GM12878 (cell line): ENCODE results near the gene PHC2. TPM values are rescaled to one million over a fixed set of nuclear protein-coding genes. Genes with fewer than 3 reads are reported as not detected.

Experiments used
- ATAC-seq: fragments of 200-7000 bp; cut with Tn5 transposase; 3 replicates; pipeline ENCODE4 v1.9.1; 2020; ENCODE audit warnings: mild to moderate bottlenecking, moderate library complexity
- BruUV-seq: library from RNA; stranded (reverse); fragments of 400-500 nt; replicated peaks from 2 replicates; lab custom pipeline; 2021; lab: Mats Ljungman, UMichigan
- CTCF ChIA-PET: fragments of 300-600 bp; sonication (Branson Sonifier 250); formaldehyde crosslinking; extraction: SDS; loops from one replicate; lab custom pipeline; 2021; ENCODE audit warnings: inconsistent platforms; lab: Yijun Ruan, JAX
- POLR2A ChIA-PET: fragments of 350-600 bp; formaldehyde crosslinking; extraction: SDS; loops from one replicate; lab custom pipeline; 2021; ENCODE audit warnings: inconsistent platforms; lab: Charles Lee
- RAD21 ChIA-PET: fragments of 300-600 bp; sonication (Branson Sonifier 250); formaldehyde crosslinking; loops from one replicate; lab custom pipeline; 2023; ENCODE audit warnings: antibody characterized with exemption; ENCODE audit not compliant: unreplicated experiment; lab: Charles Lee
- SMC1A ChIA-PET: fragments of 300-600 bp; sonication (Branson Sonifier 250); formaldehyde crosslinking; loops from one replicate; lab custom pipeline; 2023; ENCODE audit not compliant: unreplicated experiment, uncharacterized antibody; lab: Charles Lee
- DNase-seq: peaks from one replicate; pipeline ENCODE4 v3.0.0-alpha.2; 2011; ENCODE audit warnings: low read depth, low spot score
- FAIRE-seq: peaks from 3 replicates; lab custom pipeline; 2011; peaks lifted over from hg19 to GRCh38; lab: Jason Lieb, UNC
- H2AFZ ChIP-seq: 2 replicates; pipeline ENCODE4 v1.6.0; 2011; ENCODE audit warnings: low read depth, low read length, control low read depth; ENCODE audit not compliant: control insufficient read depth
- H3K27ac ChIP-seq: 2 replicates; pipeline ENCODE4 v1.5.1; 2011; ENCODE audit warnings: control low read depth; ENCODE audit not compliant: control insufficient read depth, insufficient read depth
- H3K27me3 ChIP-seq, 2 experiments: replicated peaks in 1 of 2; 2 replicates each; pipeline versions ENCODE4 v1.6.0 to v1.6.1; 2011; ENCODE audit warnings: low read length in 1 of 2; ENCODE audit not compliant: control insufficient read depth in 2 of 2, insufficient read depth in 2 of 2
- H3K36me3 ChIP-seq, 2 experiments: 2 replicates each; pipeline ENCODE4 v1.5.1; 2011; ENCODE audit warnings: low read length in 1 of 2; ENCODE audit not compliant: control insufficient read depth in 2 of 2, insufficient read depth in 2 of 2
- H3K4me1 ChIP-seq: 2 replicates; pipeline ENCODE4 v1.6.1; 2011; ENCODE audit warnings: mild to moderate bottlenecking, low read length, moderate library complexity, mixed read lengths; ENCODE audit not compliant: control insufficient read depth, insufficient read depth
- H3K4me2 ChIP-seq: 2 replicates; pipeline ENCODE4 v1.6.0; 2011; ENCODE audit warnings: control low read depth; ENCODE audit not compliant: control insufficient read depth, insufficient read depth
- H3K4me3 ChIP-seq: fragments of 200-600 bp; sonication (generic); 2 replicates; pipeline ENCODE4 v1.5.1; 2016
- H3K79me2 ChIP-seq: 2 replicates; pipeline ENCODE4 v1.6.0; 2011; ENCODE audit warnings: low read length; ENCODE audit not compliant: control insufficient read depth, insufficient read depth
- H3K9ac ChIP-seq: 2 replicates; pipeline ENCODE4 v1.8.0; 2011; ENCODE audit warnings: low read length, control low read depth, mixed read lengths; ENCODE audit not compliant: control insufficient read depth, insufficient read depth
- H3K9me3 ChIP-seq: replicated peaks from 3 replicates; pipeline ENCODE4 v1.5.1; 2011; ENCODE audit warnings: mild to moderate bottlenecking, low read length; ENCODE audit not compliant: control insufficient read depth, insufficient read depth
- H4K20me1 ChIP-seq: 2 replicates; pipeline ENCODE4 v1.6.0; 2011; ENCODE audit not compliant: control insufficient read depth, insufficient read depth
- CREB1 ChIP-seq: IDR thresholded peaks from 2 replicates; pipeline ENCODE4 v1.6.1; 2012; ENCODE audit warnings: low read depth, mild to moderate bottlenecking, inconsistent platforms
- RB1 ChIP-seq: fragments of 450-650 bp; formaldehyde crosslinking; IDR thresholded peaks from 2 replicates; pipeline ENCODE4 v1.6.1; 2017; ENCODE audit warnings: mild to moderate bottlenecking, borderline replicate concordance
- RELB ChIP-seq: fragments of 450-650 bp; IDR thresholded peaks from 2 replicates; pipeline ENCODE4 v1.6.1; 2017; ENCODE audit warnings: low read depth, mild to moderate bottlenecking, moderate library complexity
- WGBS: methylation state at CpG from one replicate; pipeline ENCODE4 v1.1.6; 2016; ENCODE audit warnings: low lambda C conversion rate; ENCODE audit not compliant: insufficient replicate concordance, insufficient coverage; ENCODE audit errors: missing lambda C conversion rate; 5-methylcytosine and 5-hydroxymethylcytosine counted together
- in situ Hi-C: fragments of 300-500 bp; cut with MboI; formaldehyde crosslinking; loops from 9 replicates; pipeline ENCODE4 v1.14.3; 2018; ENCODE audit warnings: mixed read lengths
- intact Hi-C: fragments of 100-400 bp; cut with micrococcal nuclease; formaldehyde crosslinking; loops from one replicate; pipeline ENCODE4 v1.14.2; 2022; ENCODE audit not compliant: unreplicated experiment
- polyA plus RNA-seq, 11 experiments: library from polyadenylated mRNA; depleted of rRNA in 4 of 11; unstranded in 6 of 11; stranded (reverse) in 5 of 11; fragments of >200 nt; fragmentation: Nextera tagmentation in 4 of 11; fragmentation: Illumina TruSeq in 1 of 11; extraction: Ambion mirVana in 4 of 11; extraction: Trizol in 1 of 11; gene quantifications; 1 replicate in 1 of 11; 2 replicates in 10 of 11; pipeline versions ENCODE4 v1.2.1 to v1.2.3, GENCODE V29; 2011 to 2016; ENCODE audit warnings: inconsistent platforms in 2 of 11, missing spikeins in 2 of 11, low read depth in 1 of 11
- total RNA-seq, 4 experiments: library from RNA; depleted of rRNA in 3 of 4; stranded (reverse); fragments of >200 nt in 3 of 4; fragmentation: Illumina TruSeq in 1 of 4; extraction: Trizol in 1 of 4; gene quantifications; 2 replicates each; pipeline versions ENCODE4 v1.2.1 to v1.2.3, GENCODE V29; 2013 to 2021

Gene PHC2
- total and polyA plus RNA-seq, 10 of the 15 experiments (the other 5 are each of a cell fraction or from before 2014, with no cell fraction given): 2.0 to 35.9 (median 16.4) TPM

- BruUV-seq: no TSS peak
- Histone ChIP-seq H3K4me3 (no peak overlapping the region), H3K27ac (no peak overlapping the region), H3K36me3 (peaks cover 0 to 6% of the 10 kb centered on the region in 2 experiments; a peak in 2 of 4 replicates), H3K9ac (no peak overlapping the region), H3K27me3 (no peaks in the 10 kb centered on the region; a peak in 2 of 4 replicates), H3K4me2 (no peak overlapping the region), H3K79me2 (no peaks in the 10 kb centered on the region), H3K9me3 (no peaks in the 10 kb centered on the region), H4K20me1 (no peaks in the 10 kb centered on the region), H2AFZ (no peak overlapping the region), H3K4me1 (no peaks in the 10 kb centered on the region)
- in situ Hi-C loops (no loop called here), intact Hi-C loops (no loop called here)
- SMC1A ChIA-PET: interaction anchor here (0.5 kb wide), 1 partner anchor 359 kb away, joined by 3 read pairs; no protein-coding TSS in a partner anchor
- RAD21 ChIA-PET: no interaction called here
- DNase-seq (no peak), ATAC-seq (no peak), FAIRE-seq (no peak)
- 63% methylated on average over 9 of the region's 9 CpGs for whole genome bisulfite sequencing
- TF ChIP-seq CREB1 (no peak), RELB (no peak)
- POLR2A ChIA-PET: no interaction called here
- CTCF ChIA-PET: interaction anchor here (1.0 kb wide), 1 partner anchor 24 kb away, joined by 3 read pairs; no protein-coding TSS in a partner anchor
Measured at GRCh38 chr1:33319186-33319948, 111.5 kb downstream of the PHC2 start.

GRCh38 chr1:33317946-33318345 is 112.9 kb downstream of the PHC2 start:
- no peak for DNase-seq
- RAD21 ChIA-PET: no interaction called here
- Histone ChIP-seq H3K36me3 (peaks cover 0 to 2% of the 10 kb centered on the region in 2 experiments; a peak in 2 of 4 replicates), H3K4me1 (no peaks in the 10 kb centered on the region), H3K4me3 (no peak overlapping the region), H3K4me2 (no peak overlapping the region), H3K79me2 (no peaks in the 10 kb centered on the region), H3K9me3 (no peaks in the 10 kb centered on the region), H3K27ac (no peak overlapping the region), H3K9ac (no peak overlapping the region), H3K27me3 (no peaks in the 10 kb centered on the region; a peak in 2 of 4 replicates), H2AFZ (no peak overlapping the region), H4K20me1 (no peaks in the 10 kb centered on the region)
- CTCF ChIA-PET: no interaction called here
- no TSS peak for BruUV-seq
- no peak for FAIRE-seq
- intact Hi-C loops: no loop called here
- ATAC-seq: no peak
- no peak for TF ChIP-seq RB1
- POLR2A ChIA-PET: no interaction called here
- SMC1A ChIA-PET: no interaction called here
- in situ Hi-C loops: no loop called here
- 37% methylated on average over 6 of the region's 6 CpGs for WGBS
